ENCODE measurements around the gene PSMG4.

The PSMG4 gene

GRCh38 chr6:3312604-3313231, 54.0 kb downstream of the PSMG4 start:
- no peak for DNase-seq

DNA sequence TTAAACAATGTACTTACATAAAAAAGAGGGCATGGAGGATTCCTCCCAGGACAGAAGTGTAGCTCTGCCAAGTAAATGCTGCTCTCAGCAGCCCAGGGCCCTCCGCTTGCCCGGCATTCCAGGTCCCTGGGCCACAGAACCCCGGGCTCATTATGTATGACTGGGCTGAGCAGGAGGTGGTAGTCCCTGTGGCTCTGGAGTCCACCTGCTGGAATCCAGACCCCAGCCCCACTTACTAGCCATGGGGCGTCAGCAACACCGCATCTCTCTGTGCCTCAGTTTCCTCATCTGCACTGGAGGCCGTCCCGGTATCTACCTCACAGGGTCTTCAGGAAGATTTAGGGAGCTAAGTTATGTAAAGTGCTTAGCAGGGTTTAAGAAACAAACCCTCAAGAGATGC, 55.4 kb downstream of the PSMG4 start:
- DNase-seq = no peak

DNA sequence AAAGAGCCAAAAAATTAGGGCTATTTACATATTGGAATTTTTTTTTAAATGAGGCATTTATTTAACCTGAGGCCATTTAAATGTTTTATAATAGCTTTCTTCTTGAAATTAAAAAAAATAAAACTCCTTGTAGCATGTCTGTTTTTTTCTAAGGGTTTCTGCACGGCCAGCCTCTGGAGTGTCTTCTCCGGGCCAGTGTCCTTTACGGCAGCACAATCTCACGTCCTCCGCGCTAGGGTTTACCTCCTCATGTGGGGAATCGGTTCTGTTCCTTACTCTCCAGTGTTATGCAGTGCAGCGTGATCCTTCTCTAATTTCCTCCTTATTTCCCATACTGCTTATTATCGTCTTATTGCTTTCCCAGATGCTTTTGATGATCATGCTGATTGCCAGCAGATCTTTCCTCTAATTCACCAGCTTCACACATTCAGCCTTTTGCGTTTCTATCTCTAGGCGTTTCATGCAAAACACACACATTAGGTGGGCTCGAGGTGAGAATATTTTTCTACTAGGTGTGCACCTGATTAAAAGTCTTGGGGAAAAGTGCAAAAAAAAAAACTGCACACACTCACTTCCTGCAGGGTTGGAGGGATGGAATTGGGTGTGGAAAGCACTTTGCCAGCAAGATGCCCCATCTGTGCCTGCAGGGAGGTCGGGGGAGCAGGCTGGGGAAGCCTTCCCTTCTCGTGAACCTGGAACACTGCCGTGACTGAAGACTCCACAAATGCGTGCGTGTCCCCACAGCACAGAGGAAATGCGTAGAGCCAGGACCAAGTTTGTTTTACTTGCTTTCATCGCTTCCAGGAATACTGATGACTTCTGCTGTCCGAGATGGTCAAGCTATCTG, 56.1 kb downstream of the PSMG4 start:
- no peak for DNase-seq

DNA sequence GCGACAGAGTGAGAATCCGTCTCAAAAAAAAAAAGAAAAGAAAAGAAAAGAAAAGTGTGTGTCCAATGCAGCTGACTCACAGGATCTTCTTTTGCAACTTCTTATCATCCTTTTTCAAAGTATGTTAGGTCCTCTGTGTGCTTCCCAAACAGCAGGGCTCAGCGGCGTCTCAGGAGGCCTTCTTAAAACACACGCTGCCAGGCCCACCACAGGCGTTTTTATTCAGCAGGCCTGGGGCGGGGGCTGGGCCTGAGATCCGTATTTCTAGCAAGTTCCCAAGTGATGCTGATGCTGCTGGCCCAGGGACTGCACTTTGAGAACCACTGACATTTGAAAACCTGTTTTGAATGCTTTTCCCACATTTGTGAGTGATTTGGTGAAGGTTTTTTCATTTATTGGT, 57.1 kb downstream of the PSMG4 start:
- no peak for DNase-seq

DNA sequence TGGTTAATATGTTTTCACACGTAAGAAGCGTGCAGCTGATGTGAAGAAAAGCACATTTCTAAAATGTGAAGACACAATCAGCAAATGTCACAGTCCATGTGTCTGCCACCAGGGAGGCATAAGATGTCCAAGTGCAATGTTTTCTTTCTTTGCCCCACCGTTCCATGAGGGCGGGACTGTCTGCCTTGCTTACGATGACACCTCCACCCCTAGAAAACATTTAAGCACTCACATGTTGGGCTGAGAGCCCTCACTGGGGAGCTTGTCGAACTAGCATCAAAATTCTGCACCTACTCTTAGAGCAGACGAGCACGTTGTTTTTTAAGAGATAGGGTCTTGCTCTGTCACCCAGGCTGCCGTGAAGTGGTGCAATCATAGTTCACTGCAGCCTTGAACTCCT, 57.6 kb downstream of the PSMG4 start:
- DNase-seq = no peak

DNA sequence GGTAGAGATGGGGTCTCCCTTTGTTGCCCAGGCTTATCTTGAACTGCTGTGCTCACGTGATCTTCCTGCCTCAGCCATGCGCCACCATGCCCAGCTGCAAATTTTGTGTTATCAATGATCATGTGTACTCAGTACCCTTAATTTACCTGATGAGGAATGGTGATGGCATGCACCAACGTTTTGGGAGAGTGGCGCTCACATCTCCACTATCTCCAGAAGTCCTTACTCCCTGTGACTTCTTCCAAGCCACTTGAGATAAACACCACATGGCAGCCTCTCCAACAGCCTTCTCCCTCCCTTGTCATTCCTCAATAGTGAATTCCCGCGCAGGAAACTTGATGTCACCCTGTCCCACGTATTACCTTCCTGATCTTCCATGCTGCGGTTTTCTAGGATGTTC, 58.1 kb downstream of the PSMG4 start:
- no peak for DNase-seq
